HG02943 (cell line): ENCODE data around the gene PLP1.

Source experiments
- ATAC-seq: cut with Tn5 transposase; IDR thresholded peaks from one replicate; pipeline ENCODE4 v1.9.1; 2021; ENCODE audit warnings: mild to moderate bottlenecking, low read depth, moderate library complexity; ENCODE audit not compliant: unreplicated experiment

PLP1 gene

GRCh38 chrX:103823591-103823990 lies 47.0 kb downstream of the PLP1 start:
- ATAC-seq: no peak

- ATAC-seq: no peak
These were observed 49.2 kb downstream of the PLP1 start for GRCh38 chrX:103825881-103826280.

GRCh38 chrX:103828529-103828928 lies 51.9 kb downstream of the PLP1 start:
- ATAC-seq: no peak

GRCh38 chrX:103830848-103831247 lies 54.2 kb downstream of the PLP1 start:
- no peak for ATAC-seq

GRCh38 chrX:103831342-103831802 lies 54.7 kb downstream of the PLP1 start:
- no peak for ATAC-seq

GRCh38 chrX:103831803-103832544 lies 55.3 kb downstream of the PLP1 start, which contains the start of gene RAB9B:
RAB9B (minus strand) TSS chrX:103832257; CDS start chrX:103825784, 6,473 bp downstream.
- ATAC-seq: peak; percentile 78

- no peak for ATAC-seq
These were observed 62.8 kb downstream of the PLP1 start for GRCh38 chrX:103839404-103839803.
